GM19193 (cell line): ENCODE measurements around the gene CHRM5.

Experiments
- POLR2A ChIP-seq: IDR thresholded peaks from 4 replicates; pipeline ENCODE4 v1.6.1; 2011; ENCODE audit not compliant: insufficient read depth, insufficient read length; ENCODE audit errors: extremely low read depth

The CHRM5 gene

GRCh38 chr15:34049112-34049511 lies 80.8 kb downstream of the CHRM5 start:
- no peak for TF ChIP-seq POLR2A

- no peak for TF ChIP-seq POLR2A
Measured at GRCh38 chr15:34054081-34054707, 85.9 kb downstream of the CHRM5 start.

- TF ChIP-seq POLR2A = no peak
Measured at GRCh38 chr15:34055868-34056595, 87.7 kb downstream of the CHRM5 start.

DNA sequence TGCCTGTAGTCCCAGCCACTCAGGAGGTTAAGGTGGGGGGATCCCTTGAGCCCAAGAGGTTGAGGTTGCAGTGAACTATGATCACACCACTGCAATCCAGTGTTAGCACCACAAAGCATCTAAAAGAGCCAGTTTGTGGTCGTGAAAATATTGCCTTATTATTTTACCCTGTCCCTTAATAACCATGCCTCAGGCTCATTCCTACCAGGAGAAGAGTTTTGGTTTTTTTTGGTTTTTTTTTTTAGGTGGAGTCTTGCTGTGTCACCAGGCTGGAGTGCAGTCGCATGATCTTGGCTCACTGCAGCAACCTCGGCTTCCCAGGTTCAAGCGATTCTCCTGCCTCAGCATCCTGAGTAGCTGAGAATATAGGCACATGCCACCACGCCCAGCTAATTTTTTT lies 88.6 kb downstream of the CHRM5 start:
- no peak for TF ChIP-seq POLR2A

- TF ChIP-seq POLR2A = no peak
Measured at GRCh38 chr15:34059476-34059875, 91.2 kb downstream of the CHRM5 start.

DNA sequence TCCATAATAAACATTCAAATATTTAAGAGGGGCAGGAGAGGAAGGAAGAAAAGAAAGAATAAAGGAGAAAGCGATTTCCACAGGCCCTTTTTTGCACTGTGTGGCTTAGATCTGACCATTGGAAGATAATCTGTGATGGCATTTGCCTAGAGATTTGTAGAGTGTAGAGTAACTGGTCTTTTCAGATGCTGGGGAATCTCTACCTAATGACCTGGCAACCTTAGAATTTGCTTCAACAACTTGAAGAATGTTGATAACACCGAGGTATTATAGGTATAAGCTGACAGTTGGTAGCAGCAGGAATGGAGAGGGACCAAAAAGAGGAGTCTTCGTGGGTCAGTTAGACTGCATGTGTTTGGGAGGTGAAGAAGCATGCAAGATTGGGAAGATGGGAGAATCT lies 91.6 kb downstream of the CHRM5 start:
- no peak for TF ChIP-seq POLR2A

DNA sequence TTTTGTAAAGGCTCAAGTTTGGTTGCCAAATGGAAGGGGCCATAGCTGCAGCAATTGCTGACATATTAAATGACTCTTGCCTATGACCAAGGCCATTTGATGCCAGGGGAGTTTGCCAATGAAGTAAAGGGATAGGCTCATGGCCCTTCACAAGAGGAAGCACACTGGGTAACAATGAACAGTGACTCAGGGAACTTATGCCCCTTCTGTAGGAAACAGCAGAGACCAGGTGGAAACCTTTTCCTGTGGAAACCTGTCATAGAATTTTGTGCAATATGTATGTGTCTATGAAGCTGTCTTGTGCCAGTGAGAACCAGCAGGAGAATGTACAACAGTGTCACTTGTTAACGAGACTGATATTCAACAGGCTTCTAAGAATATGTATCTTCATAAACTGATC lies 96.1 kb downstream of the CHRM5 start:
- no peak for TF ChIP-seq POLR2A

GRCh38 chr15:34065261-34065660 lies 97.0 kb downstream of the CHRM5 start:
- no peak for TF ChIP-seq POLR2A

- no peak for TF ChIP-seq POLR2A
Measured at GRCh38 chr15:34065941-34066340, 97.6 kb downstream of the CHRM5 start.

- no peak for TF ChIP-seq POLR2A
Measured at GRCh38 chr15:34070003-34070402, 101.7 kb downstream of the CHRM5 start.

DNA sequence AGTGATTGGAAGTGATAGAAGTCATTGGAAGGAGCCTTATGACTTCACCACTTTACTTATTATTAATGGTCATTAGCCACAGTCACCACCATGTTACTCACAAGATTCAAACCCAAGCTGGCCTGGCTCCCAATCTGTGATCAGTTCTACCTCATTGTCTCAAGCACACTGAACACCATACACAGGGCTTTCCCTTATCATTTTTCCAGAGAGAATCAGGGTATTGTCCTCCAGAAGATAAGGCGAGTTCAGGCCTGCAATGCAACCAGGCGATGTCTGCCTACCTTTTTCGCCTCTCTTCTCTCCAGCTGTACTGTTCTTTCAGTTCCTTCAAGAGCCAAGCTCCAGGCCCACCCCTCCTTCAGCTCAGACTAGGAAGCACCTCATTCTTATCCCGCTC lies 108.5 kb downstream of the CHRM5 start:
- TF ChIP-seq POLR2A = no peak

- TF ChIP-seq POLR2A = no peak
Measured at GRCh38 chr15:34078900-34079299, 110.6 kb downstream of the CHRM5 start.

GRCh38 chr15:34079904-34080303 lies 111.6 kb downstream of the CHRM5 start:
- TF ChIP-seq POLR2A = no peak

GRCh38 chr15:34084086-34084485 lies 115.8 kb downstream of the CHRM5 start:
- no peak for TF ChIP-seq POLR2A

- TF ChIP-seq POLR2A = no peak
Measured at GRCh38 chr15:34085746-34086145, 117.4 kb downstream of the CHRM5 start.

- no peak for TF ChIP-seq POLR2A
Measured at GRCh38 chr15:34099914-34100313, 131.6 kb downstream of the CHRM5 start.
